Smooth muscle cell (in vitro differentiated cells): ENCODE results near the gene ARNT2. TPM values are rescaled to one million over a fixed set of nuclear protein-coding genes. Genes with fewer than 3 reads are reported as not detected.

Experiments
- DNase-seq: peaks from one replicate; lab custom pipeline; 2025; ENCODE audit not compliant: unreplicated experiment; lab: John Stamatoyannopoulos, UW
- H2AFZ ChIP-seq: fragments of 200-600 bp; sonication (generic); 2 replicates; pipeline ENCODE4 v1.6.0; 2016; ENCODE audit warnings: antibody characterized with exemption, low read depth, mild to moderate bottlenecking
- H3F3A ChIP-seq: fragments of 200-600 bp; sonication (generic); 2 replicates; pipeline ENCODE4 v1.6.0; 2017; ENCODE audit warnings: antibody characterized with exemption, low read depth
- H3K27ac ChIP-seq: fragments of 200-600 bp; sonication (generic); 2 replicates; pipeline ENCODE4 v1.5.1; 2016; ENCODE audit warnings: low read depth, mild to moderate bottlenecking
- H3K27me3 ChIP-seq: fragments of 200-600 bp; sonication (generic); 2 replicates; pipeline ENCODE4 v1.6.1; 2016; ENCODE audit warnings: low read depth, mild to moderate bottlenecking
- H3K36me3 ChIP-seq: fragments of 200-600 bp; sonication (generic); 2 replicates; pipeline ENCODE4 v1.5.1; 2016; ENCODE audit warnings: low read depth
- H3K4me1 ChIP-seq: fragments of 200-600 bp; sonication (generic); 2 replicates; pipeline ENCODE4 v1.5.1; 2016; ENCODE audit warnings: low read depth
- H3K4me2 ChIP-seq: fragments of 200-600 bp; sonication (generic); 2 replicates; pipeline ENCODE4 v1.6.0; 2016; ENCODE audit warnings: mild to moderate bottlenecking
- H3K4me3 ChIP-seq: fragments of 200-600 bp; sonication (generic); 2 replicates; pipeline ENCODE4 v1.5.1; 2016; ENCODE audit warnings: mild to moderate bottlenecking
- H3K79me2 ChIP-seq: fragments of 200-600 bp; sonication (generic); 2 replicates; pipeline ENCODE4 v1.6.0; 2016; ENCODE audit warnings: low read depth, mild to moderate bottlenecking
- H3K9ac ChIP-seq: fragments of 200-600 bp; sonication (generic); 2 replicates; pipeline ENCODE4 v1.6.0; 2016; ENCODE audit warnings: low read depth
- H3K9me3 ChIP-seq: fragments of 200-600 bp; sonication (generic); replicated peaks from 2 replicates; pipeline ENCODE4 v1.5.1; 2016; ENCODE audit warnings: low read depth
- H4K20me1 ChIP-seq: fragments of 200-600 bp; sonication (generic); 2 replicates; pipeline ENCODE4 v1.6.0; 2016; ENCODE audit warnings: low read depth
- WGBS: methylation state at CpG from one replicate; pipeline ENCODE4 v1.1.7; 2016; ENCODE audit warnings: low lambda C conversion rate; 5-methylcytosine and 5-hydroxymethylcytosine counted together
- polyA plus RNA-seq: library from polyadenylated mRNA; unstranded; fragments of >200 nt; fragmentation: Nextera tagmentation; extraction: Ambion mirVana; gene quantifications from 2 replicates; pipeline ENCODE4 v1.2.1, GENCODE V29; 2016
- total RNA-seq: library from RNA; depleted of rRNA; stranded (reverse); fragments of >200 nt; gene quantifications from 2 replicates; pipeline ENCODE4 v1.2.3, GENCODE V29; 2014
- TF ChIP-seq, protein P1 (sequence below): fragments of 200-600 bp; sonication (generic); IDR thresholded peaks from 2 replicates; pipeline ENCODE4 v1.5.1; 2017; ENCODE audit warnings: borderline replicate concordance, mild to moderate bottlenecking, antibody characterized with exemption; ENCODE audit not compliant: insufficient read depth, poor library complexity, severe bottlenecking

Gene ARNT2
- total and polyA plus RNA-seq, 2 experiments from 2014 or later, result 0.55 to 2.8 TPM

DNA sequence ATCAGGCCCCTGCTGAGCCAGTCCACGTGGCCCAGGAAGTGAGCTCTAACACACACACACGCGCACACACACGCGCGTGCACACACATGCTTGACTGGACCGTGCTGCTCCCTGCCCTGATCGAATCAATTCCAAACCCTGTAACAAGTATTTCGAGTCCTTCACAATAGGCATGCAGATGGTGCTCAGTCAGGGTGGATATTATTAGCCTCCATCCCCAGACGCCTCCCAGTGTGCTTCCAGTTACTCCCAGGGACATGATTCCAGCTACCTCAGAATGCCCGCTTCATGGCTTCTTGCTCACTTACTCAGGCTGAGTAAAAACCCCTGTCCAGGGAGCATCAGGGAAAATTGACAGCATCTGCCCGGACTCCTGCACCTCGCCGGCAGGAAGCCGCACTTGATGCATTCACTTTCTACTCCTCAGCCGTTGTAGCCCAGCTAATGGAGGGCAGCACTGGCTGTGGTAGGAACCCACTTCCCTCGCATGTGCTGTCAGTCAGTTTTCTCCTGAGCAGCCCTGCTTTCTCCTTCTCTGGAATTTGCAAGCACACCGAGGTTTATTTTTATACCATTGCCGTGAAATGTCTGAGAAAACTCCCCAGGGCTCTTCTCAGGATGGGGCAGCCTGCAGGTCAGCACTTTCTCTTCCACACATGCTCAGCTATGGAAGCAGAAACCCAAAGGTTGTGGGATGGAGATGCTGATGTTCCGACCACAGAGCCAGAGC lies 164.9 kb downstream of the ARNT2 start:
- Histone ChIP-seq H3K4me1 (no peaks in the 10 kb centered on the region), H3K4me2 (no peak overlapping the region), H3K9ac (no peak overlapping the region), H3K27me3 (no peaks in the 10 kb centered on the region), H3K4me3 (no peak overlapping the region), H3F3A (no peaks in the 10 kb centered on the region), H4K20me1 (no peaks in the 10 kb centered on the region), H3K36me3 (no peaks in the 10 kb centered on the region), H3K9me3 (no peaks in the 10 kb centered on the region), H3K27ac (no peak overlapping the region), H2AFZ (no peak overlapping the region), H3K79me2 (no peaks in the 10 kb centered on the region)
- no peak for DNase-seq
- WGBS, result 79% methylated on average over 20 of the region's 20 CpGs
- TF ChIP-seq, protein P1, sequence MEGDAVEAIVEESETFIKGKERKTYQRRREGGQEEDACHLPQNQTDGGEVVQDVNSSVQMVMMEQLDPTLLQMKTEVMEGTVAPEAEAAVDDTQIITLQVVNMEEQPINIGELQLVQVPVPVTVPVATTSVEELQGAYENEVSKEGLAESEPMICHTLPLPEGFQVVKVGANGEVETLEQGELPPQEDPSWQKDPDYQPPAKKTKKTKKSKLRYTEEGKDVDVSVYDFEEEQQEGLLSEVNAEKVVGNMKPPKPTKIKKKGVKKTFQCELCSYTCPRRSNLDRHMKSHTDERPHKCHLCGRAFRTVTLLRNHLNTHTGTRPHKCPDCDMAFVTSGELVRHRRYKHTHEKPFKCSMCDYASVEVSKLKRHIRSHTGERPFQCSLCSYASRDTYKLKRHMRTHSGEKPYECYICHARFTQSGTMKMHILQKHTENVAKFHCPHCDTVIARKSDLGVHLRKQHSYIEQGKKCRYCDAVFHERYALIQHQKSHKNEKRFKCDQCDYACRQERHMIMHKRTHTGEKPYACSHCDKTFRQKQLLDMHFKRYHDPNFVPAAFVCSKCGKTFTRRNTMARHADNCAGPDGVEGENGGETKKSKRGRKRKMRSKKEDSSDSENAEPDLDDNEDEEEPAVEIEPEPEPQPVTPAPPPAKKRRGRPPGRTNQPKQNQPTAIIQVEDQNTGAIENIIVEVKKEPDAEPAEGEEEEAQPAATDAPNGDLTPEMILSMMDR, result no peak

DNA sequence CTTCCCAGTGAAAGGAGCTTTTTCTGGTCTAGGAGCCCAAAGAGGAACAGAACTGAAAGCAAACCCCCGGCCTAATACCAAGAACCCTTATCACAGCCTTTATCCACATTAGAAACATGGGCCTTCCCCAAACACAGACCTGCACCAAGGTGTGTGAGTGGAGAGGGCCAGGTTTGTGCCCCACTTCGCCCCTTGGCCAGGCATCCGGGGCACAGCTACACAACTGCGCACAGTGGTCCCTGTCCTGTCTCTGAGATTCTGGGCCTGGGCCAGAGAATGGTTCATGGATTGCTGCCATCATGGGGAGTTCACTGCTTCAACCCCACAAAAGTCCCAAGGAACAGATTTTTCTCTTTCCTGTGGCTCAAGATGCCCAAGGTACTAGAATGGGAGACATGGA lies 165.5 kb downstream of the ARNT2 start:
- Histone ChIP-seq H3K27ac (no peak overlapping the region), H3K9me3 (no peaks in the 10 kb centered on the region), H3K27me3 (no peaks in the 10 kb centered on the region), H3K9ac (no peak overlapping the region), H2AFZ (no peak overlapping the region), H3K4me1 (no peaks in the 10 kb centered on the region), H3K36me3 (no peaks in the 10 kb centered on the region), H3F3A (no peaks in the 10 kb centered on the region), H4K20me1 (no peaks in the 10 kb centered on the region), H3K4me2 (no peak overlapping the region), H3K4me3 (no peak overlapping the region), H3K79me2 (no peaks in the 10 kb centered on the region)
- 97% methylated on average over 4 of the region's 4 CpGs for WGBS
- TF ChIP-seq, protein P1, result no peak
- no peak for DNase-seq

DNA sequence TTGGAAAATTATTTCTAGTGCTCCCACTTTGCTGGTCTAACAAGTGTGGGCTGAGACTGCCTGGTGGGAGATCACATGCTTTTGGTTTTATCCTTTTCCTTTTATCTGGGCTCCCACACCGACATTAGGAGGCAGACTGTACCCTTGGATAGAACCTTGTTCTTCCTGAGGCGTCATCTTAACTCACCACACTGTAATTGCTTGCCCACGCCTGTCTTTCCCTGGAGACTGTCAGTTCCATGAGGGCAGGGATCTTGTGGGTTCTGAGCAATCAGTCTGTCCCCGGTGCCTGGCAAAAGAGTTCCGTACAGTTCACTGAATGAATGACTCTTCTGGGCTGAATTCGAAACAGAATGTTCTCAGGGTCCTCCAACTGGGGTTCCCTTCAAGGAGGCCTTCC lies 166.4 kb downstream of the ARNT2 start:
- H3K9ac ChIP-seq, result no peak overlapping the region
- TF ChIP-seq, protein P1, result no peak
- no peaks in the 10 kb centered on the region for H3K27me3 ChIP-seq
- DNase-seq, result no peak
- H3K9me3 ChIP-seq, result no peaks in the 10 kb centered on the region
- H3K27ac ChIP-seq, result no peak overlapping the region
- no peaks in the 10 kb centered on the region for H3F3A ChIP-seq
- no peak overlapping the region for H3K4me3 ChIP-seq
- no peaks in the 10 kb centered on the region for H3K4me1 ChIP-seq
- 82% methylated on average over 6 of the region's 6 CpGs for WGBS
- H2AFZ ChIP-seq, result no peak overlapping the region
- no peaks in the 10 kb centered on the region for H3K79me2 ChIP-seq
- H4K20me1 ChIP-seq, result no peaks in the 10 kb centered on the region
- no peak overlapping the region for H3K4me2 ChIP-seq
- no peaks in the 10 kb centered on the region for H3K36me3 ChIP-seq

GRCh38 chr15:80572337-80572736 lies 168.2 kb downstream of the ARNT2 start:
- H3K4me2 ChIP-seq, result no peak overlapping the region
- no peak for DNase-seq
- no peaks in the 10 kb centered on the region for H3K36me3 ChIP-seq
- no peaks in the 10 kb centered on the region for H3K9me3 ChIP-seq
- H3F3A ChIP-seq, result no peaks in the 10 kb centered on the region
- H2AFZ ChIP-seq, result no peak overlapping the region
- H3K27me3 ChIP-seq, result no peaks in the 10 kb centered on the region
- H4K20me1 ChIP-seq, result no peaks in the 10 kb centered on the region
- H3K27ac ChIP-seq, result no peak overlapping the region
- H3K4me3 ChIP-seq, result no peak overlapping the region
- no peaks in the 10 kb centered on the region for H3K4me1 ChIP-seq
- WGBS, result 91% methylated on average over 3 of the region's 3 CpGs
- H3K79me2 ChIP-seq, result no peaks in the 10 kb centered on the region
- no peak overlapping the region for H3K9ac ChIP-seq
- TF ChIP-seq, protein P1, result no peak
